ENCODE results near the gene CRYGC.

CRYGC gene

DNA sequence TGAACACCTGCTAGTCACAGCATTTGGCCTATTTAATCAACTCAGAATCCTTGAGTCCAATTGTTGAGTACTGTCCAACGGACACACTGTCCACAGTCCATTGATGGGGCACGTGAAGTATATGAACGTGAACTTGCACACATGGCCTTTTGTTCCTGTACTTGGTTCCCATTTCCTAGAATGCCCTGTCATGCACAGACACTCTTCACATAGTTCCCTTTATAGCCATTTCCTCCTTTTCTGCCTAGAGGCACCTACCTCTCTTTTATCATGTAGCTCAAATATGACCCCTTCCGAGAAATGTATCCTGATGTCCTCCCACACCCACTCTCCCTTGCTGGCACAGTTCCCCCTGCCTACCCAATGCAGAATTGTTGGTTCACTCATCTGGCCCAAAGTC, 42.5 kb upstream of the CRYGC start:
- no peak for TF ChIP-seq TARDBP (IDR thresholded peaks at IDR 0.05)
- no peak for TF ChIP-seq NFRKB (IDR thresholded peaks at IDR 0.05)
- no peak for TF ChIP-seq CTBP1 (IDR thresholded peaks at IDR 0.05; ENCODE audit: borderline replicate concordance)
- no peak for DNase-seq (ENCODE audit: extremely low spot score)
- ChIA-PET POLR2A (no interaction called here), CTCF (no interaction called here)

DNA sequence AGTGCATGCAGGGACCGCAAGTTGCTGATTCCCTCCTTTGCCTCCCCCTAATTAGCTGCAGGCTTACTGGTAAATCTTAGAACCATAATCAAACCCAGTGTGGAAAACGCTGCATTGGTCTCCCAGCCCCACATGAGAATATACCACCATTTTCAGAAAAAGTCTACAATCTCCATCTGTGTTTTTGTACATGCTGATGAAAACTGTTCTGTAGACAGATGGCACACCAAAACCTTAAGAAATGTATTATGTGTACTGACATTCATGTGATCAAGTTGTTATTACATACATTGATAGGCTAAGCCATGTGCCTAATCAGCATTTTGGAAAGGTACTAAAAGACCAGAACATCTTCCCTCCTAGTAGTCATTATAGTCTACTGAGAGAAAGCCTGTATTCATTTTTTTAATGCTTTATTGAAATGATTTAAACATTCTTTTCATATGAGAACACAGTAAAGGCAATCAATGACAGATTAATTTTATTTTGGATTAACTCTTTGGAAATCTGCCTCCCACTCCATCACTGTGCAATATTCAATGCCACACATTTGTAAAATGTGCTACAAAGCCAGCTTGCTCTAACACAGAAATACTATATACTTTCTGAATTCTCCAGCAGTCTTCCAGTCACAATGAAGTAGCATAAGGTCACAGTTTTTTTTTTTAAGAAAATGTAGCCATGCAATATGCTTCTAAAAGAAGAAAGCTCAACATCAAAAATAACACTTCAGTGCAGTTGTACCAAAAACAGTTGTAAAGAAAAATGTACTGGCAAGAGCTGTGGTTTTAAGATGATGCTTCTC, 35.5 kb upstream of the CRYGC start:
- no peak for DNase-seq (ENCODE audit: extremely low spot score)
- ChIA-PET CTCF (interaction anchor here (2.3 kb wide), 1 partner anchor 10 kb away, joined by 9 read pairs; no protein-coding TSS in a partner anchor), POLR2A (no interaction called here)
- TF ChIP-seq NFRKB (IDR thresholded peaks at IDR 0.05) (no peak), FOXK2 (IDR thresholded peaks at IDR 0.05) (no peak), LEF1 (IDR thresholded peaks at IDR 0.05; ENCODE audit: borderline replicate concordance) (no peak), ARNT (IDR thresholded peaks at IDR 0.05) (no peak), FOXM1 (IDR thresholded peaks at IDR 0.05; ENCODE audit: borderline replicate concordance) (no peak), TARDBP (IDR thresholded peaks at IDR 0.05) (no peak), L3MBTL2 (conservative IDR thresholded peaks at IDR 0.05) (no peak), SUZ12 (IDR thresholded peaks at IDR 0.05) (no peak), SP1 (IDR thresholded peaks at IDR 0.05) (no peak)
- TF ChIP-seq, protein P1, sequence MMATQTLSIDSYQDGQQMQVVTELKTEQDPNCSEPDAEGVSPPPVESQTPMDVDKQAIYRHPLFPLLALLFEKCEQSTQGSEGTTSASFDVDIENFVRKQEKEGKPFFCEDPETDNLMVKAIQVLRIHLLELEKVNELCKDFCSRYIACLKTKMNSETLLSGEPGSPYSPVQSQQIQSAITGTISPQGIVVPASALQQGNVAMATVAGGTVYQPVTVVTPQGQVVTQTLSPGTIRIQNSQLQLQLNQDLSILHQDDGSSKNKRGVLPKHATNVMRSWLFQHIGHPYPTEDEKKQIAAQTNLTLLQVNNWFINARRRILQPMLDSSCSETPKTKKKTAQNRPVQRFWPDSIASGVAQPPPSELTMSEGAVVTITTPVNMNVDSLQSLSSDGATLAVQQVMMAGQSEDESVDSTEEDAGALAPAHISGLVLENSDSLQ (IDR thresholded peaks at IDR 0.05), result no peak

DNA sequence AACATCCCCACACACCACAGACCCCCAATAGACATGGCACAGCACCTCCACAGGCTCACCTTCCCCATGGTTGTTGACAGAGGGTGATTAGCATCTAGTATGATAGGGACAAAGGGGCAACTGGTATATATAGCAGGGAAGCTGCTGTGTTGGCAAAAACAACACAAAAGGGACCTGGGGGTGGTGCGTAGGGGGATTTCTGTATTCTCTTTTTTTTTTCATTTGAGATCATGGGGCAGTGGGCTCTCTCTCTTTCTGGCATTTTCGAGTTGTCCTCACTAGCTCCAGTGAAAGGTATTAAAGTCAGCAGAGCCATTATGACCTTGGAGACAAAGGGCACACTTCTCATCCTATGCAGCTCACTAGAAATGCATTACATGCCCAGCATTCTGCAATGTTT, 33.9 kb upstream of the CRYGC start, which contains the start of gene CRYGA:
Gene CRYGA, minus strand, starts transcription at position 101 of the 400 bp plus-strand sequence. Its CDS starts 33 bp downstream, at position 68.
- no peak for DNase-seq (ENCODE audit: extremely low spot score)
- POLR2A ChIA-PET, result no interaction called here
- CTCF ChIA-PET, result interaction anchor here (2.3 kb wide), 1 partner anchor 12 kb away, joined by 9 read pairs; no protein-coding TSS in a partner anchor
- TF ChIP-seq TARDBP (IDR thresholded peaks at IDR 0.05), result no peak
- TF ChIP-seq FOXK2 (IDR thresholded peaks at IDR 0.05), result no peak
- no peak for TF ChIP-seq ZNF384 (IDR thresholded peaks at IDR 0.05)
- TF ChIP-seq BHLHE40 (IDR thresholded peaks at IDR 0.05; ENCODE audit: borderline replicate concordance), result no peak
- no peak for TF ChIP-seq HDGF (IDR thresholded peaks at IDR 0.05; ENCODE audit: borderline replicate concordance)
- TF ChIP-seq FOXM1 (IDR thresholded peaks at IDR 0.05; ENCODE audit: borderline replicate concordance), result no peak
- TF ChIP-seq LEF1 (IDR thresholded peaks at IDR 0.05; ENCODE audit: borderline replicate concordance), result no peak
- no peak for TF ChIP-seq SUZ12 (IDR thresholded peaks at IDR 0.05)
- TF ChIP-seq ARNT (IDR thresholded peaks at IDR 0.05), result no peak
- no peak for TF ChIP-seq ELF4 (IDR thresholded peaks at IDR 0.05)
- no peak for TF ChIP-seq FOXA1 (IDR thresholded peaks at IDR 0.05)
- TF ChIP-seq, protein P1 (IDR thresholded peaks at IDR 0.05), result no peak
- TF ChIP-seq CTBP1 (IDR thresholded peaks at IDR 0.05; ENCODE audit: borderline replicate concordance), result no peak
- no peak for TF ChIP-seq NFRKB (IDR thresholded peaks at IDR 0.05)
- no peak for TF ChIP-seq SP1 (IDR thresholded peaks at IDR 0.05)
- no peak for TF ChIP-seq L3MBTL2 (conservative IDR thresholded peaks at IDR 0.05)

DNA sequence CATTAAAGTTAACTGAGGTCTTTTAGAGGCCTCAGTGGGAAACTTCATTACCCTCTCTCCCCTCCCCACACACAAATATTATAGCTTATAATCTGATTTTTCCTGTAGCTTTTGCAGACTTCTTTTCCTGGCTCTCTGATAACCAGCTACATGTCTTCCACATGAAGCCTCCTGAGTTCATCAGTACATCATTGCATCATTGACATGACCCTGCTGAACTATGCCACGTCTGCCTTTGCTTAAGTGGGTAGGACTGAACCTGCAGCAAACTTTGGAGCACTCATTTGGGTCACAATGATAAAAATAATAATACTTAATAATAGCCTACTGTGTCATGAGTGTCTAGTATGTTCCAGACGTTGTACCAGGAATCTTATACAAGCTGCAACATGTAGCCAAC, 26.8 kb upstream of the CRYGC start:
- ChIA-PET CTCF (interaction anchor here (0.8 kb wide), 1 partner anchor 19 kb away, joined by 3 read pairs; no protein-coding TSS in a partner anchor), POLR2A (no interaction called here)
- DNase-seq (ENCODE audit: extremely low spot score), result no peak
- TF ChIP-seq HDGF (IDR thresholded peaks at IDR 0.05; ENCODE audit: borderline replicate concordance) (no peak), LEF1 (IDR thresholded peaks at IDR 0.05; ENCODE audit: borderline replicate concordance) (no peak), BHLHE40 (IDR thresholded peaks at IDR 0.05; ENCODE audit: borderline replicate concordance) (no peak)
- TF ChIP-seq, protein P1 (IDR thresholded peaks at IDR 0.05), result no peak

DNA sequence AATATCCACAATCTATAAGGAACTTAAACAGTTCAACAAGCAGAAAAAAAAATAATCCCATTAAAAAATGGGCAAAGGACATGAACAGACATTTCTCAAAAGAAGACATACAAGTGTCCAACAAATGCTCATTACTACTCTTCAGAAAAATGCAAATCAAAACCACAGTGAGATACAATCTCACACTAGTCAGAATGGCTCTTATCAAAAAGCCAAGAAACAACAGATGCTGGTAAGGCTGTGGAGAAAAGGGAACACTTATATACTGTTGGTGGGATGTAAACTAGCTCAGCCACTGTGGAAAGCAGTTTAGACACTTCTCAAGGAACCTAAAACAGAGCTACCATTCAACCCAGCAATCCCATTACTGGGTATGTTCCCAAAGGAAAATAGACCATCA, 23.5 kb upstream of the CRYGC start:
- CTCF ChIA-PET, result no interaction called here
- POLR2A ChIA-PET, result no interaction called here
- no peak for TF ChIP-seq HDGF (IDR thresholded peaks at IDR 0.05; ENCODE audit: borderline replicate concordance)
- no peak for TF ChIP-seq BHLHE40 (IDR thresholded peaks at IDR 0.05; ENCODE audit: borderline replicate concordance)
- TF ChIP-seq CTBP1 (IDR thresholded peaks at IDR 0.05; ENCODE audit: borderline replicate concordance), result no peak
- TF ChIP-seq SP1 (IDR thresholded peaks at IDR 0.05), result no peak
- TF ChIP-seq FOXK2 (IDR thresholded peaks at IDR 0.05), result no peak
- no peak for TF ChIP-seq ELF4 (IDR thresholded peaks at IDR 0.05)
- no peak for TF ChIP-seq FOXA1 (IDR thresholded peaks at IDR 0.05)
- TF ChIP-seq LEF1 (IDR thresholded peaks at IDR 0.05; ENCODE audit: borderline replicate concordance), result no peak
- no peak for TF ChIP-seq ARNT (IDR thresholded peaks at IDR 0.05)
- no peak for TF ChIP-seq L3MBTL2 (conservative IDR thresholded peaks at IDR 0.05)
- TF ChIP-seq, protein P1 (IDR thresholded peaks at IDR 0.05), result no peak
- TF ChIP-seq ZNF384 (IDR thresholded peaks at IDR 0.05), result no peak
- no peak for TF ChIP-seq TARDBP (IDR thresholded peaks at IDR 0.05)
- no peak for TF ChIP-seq NFRKB (IDR thresholded peaks at IDR 0.05)
- TF ChIP-seq FOXM1 (IDR thresholded peaks at IDR 0.05; ENCODE audit: borderline replicate concordance), result no peak
- TF ChIP-seq SUZ12 (IDR thresholded peaks at IDR 0.05), result no peak
- no peak for DNase-seq (ENCODE audit: extremely low spot score)

DNA sequence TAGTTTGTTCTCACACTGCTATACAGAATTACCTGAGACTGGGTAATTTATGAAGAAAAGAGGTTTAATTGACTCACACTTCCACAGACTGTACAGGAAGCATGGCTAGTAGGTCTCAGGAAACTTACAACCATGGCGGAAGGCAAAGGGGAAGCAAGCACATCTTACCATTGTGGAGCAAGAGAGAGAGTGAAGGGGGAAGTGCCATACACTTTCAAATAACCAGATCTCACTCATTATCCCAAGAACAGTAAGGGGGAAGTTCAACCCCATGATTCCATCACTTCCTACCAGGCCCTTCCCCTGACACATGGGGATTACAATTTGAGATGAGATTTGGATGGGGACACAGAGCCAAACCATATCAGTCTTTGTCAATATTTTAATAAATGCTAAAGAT, 21.3 kb upstream of the CRYGC start:
- DNase-seq (ENCODE audit: extremely low spot score), result no peak
- ChIA-PET POLR2A (no interaction called here), CTCF (no interaction called here)
- TF ChIP-seq SP1 (IDR thresholded peaks at IDR 0.05) (no peak), SUZ12 (IDR thresholded peaks at IDR 0.05) (no peak), FOXK2 (IDR thresholded peaks at IDR 0.05) (no peak), BHLHE40 (IDR thresholded peaks at IDR 0.05; ENCODE audit: borderline replicate concordance) (no peak), CTBP1 (IDR thresholded peaks at IDR 0.05; ENCODE audit: borderline replicate concordance) (no peak), FOXM1 (IDR thresholded peaks at IDR 0.05; ENCODE audit: borderline replicate concordance) (no peak), LEF1 (IDR thresholded peaks at IDR 0.05; ENCODE audit: borderline replicate concordance) (no peak), ELF4 (IDR thresholded peaks at IDR 0.05) (no peak), ARNT (IDR thresholded peaks at IDR 0.05) (no peak), HDGF (IDR thresholded peaks at IDR 0.05; ENCODE audit: borderline replicate concordance) (no peak), FOXA1 (IDR thresholded peaks at IDR 0.05) (no peak), NFRKB (IDR thresholded peaks at IDR 0.05) (no peak)
- TF ChIP-seq, protein P1 (IDR thresholded peaks at IDR 0.05), result no peak

Data from HEK293T (cell line).